ENCODE results near the gene HSPBP1.

- TF ChIP-seq, protein P1, sequence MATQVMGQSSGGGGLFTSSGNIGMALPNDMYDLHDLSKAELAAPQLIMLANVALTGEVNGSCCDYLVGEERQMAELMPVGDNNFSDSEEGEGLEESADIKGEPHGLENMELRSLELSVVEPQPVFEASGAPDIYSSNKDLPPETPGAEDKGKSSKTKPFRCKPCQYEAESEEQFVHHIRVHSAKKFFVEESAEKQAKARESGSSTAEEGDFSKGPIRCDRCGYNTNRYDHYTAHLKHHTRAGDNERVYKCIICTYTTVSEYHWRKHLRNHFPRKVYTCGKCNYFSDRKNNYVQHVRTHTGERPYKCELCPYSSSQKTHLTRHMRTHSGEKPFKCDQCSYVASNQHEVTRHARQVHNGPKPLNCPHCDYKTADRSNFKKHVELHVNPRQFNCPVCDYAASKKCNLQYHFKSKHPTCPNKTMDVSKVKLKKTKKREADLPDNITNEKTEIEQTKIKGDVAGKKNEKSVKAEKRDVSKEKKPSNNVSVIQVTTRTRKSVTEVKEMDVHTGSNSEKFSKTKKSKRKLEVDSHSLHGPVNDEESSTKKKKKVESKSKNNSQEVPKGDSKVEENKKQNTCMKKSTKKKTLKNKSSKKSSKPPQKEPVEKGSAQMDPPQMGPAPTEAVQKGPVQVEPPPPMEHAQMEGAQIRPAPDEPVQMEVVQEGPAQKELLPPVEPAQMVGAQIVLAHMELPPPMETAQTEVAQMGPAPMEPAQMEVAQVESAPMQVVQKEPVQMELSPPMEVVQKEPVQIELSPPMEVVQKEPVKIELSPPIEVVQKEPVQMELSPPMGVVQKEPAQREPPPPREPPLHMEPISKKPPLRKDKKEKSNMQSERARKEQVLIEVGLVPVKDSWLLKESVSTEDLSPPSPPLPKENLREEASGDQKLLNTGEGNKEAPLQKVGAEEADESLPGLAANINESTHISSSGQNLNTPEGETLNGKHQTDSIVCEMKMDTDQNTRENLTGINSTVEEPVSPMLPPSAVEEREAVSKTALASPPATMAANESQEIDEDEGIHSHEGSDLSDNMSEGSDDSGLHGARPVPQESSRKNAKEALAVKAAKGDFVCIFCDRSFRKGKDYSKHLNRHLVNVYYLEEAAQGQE (IDR thresholded peaks at IDR 0.05; ENCODE audit: insufficient read depth in 1 of 2, low read depth in 2 of 2, low read length in 2 of 2) = no peak
- TF ChIP-seq TAF1 (IDR thresholded peaks at IDR 0.05; ENCODE audit: borderline replicate concordance, insufficient read depth, low read length) (no peak), POLR2AphosphoS5 (IDR thresholded peaks at IDR 0.05; ENCODE audit: low read depth, low read length) (no peak), SIN3A (IDR thresholded peaks at IDR 0.05; ENCODE audit: borderline replicate concordance, insufficient read depth, low read length) (no peak), FOXP2 (optimal IDR thresholded peaks at IDR 0.05; ENCODE audit: borderline replicate concordance, extremely low read depth, extremely low read length, insufficient read depth) (no peak)
Observed at GRCh38 chr19:55248166-55248675, 31.7 kb downstream of the HSPBP1 start.
